Loucy (cell line): ENCODE data around the gene SSBP2.

Source experiments
- CTCF ChIP-seq: fragments of 200-600 bp; sonication (generic); conservative IDR thresholded peaks from 2 replicates; pipeline ENCODE4 v1.5.1; 2014; ENCODE audit warnings: mild to moderate bottlenecking, antibody characterized with exemption, low read length
- EZH2phosphoT487 ChIP-seq: fragments of 200-600 bp; IDR thresholded peaks from 2 replicates; pipeline ENCODE4 v1.6.1; 2018; ENCODE audit warnings: antibody characterized with exemption, mild to moderate bottlenecking, moderate library complexity, borderline replicate concordance

- TF ChIP-seq CTCF (no peak), EZH2phosphoT487 (no peak)
These were observed 35.6 kb upstream of the SSBP2 start for GRCh38 chr5:81786496-81786895.
